ENCODE data around the gene CNGA3. TPM values are rescaled to one million over a fixed set of nuclear protein-coding genes. Genes with fewer than 3 reads are reported as not detected.

Gene CNGA3
- total and polyA plus RNA-seq, 2 of the 8 experiments (the other 6 are each of a cell fraction or from before 2014, with no cell fraction given): 0.02 TPM; not detected in 1

DNA sequence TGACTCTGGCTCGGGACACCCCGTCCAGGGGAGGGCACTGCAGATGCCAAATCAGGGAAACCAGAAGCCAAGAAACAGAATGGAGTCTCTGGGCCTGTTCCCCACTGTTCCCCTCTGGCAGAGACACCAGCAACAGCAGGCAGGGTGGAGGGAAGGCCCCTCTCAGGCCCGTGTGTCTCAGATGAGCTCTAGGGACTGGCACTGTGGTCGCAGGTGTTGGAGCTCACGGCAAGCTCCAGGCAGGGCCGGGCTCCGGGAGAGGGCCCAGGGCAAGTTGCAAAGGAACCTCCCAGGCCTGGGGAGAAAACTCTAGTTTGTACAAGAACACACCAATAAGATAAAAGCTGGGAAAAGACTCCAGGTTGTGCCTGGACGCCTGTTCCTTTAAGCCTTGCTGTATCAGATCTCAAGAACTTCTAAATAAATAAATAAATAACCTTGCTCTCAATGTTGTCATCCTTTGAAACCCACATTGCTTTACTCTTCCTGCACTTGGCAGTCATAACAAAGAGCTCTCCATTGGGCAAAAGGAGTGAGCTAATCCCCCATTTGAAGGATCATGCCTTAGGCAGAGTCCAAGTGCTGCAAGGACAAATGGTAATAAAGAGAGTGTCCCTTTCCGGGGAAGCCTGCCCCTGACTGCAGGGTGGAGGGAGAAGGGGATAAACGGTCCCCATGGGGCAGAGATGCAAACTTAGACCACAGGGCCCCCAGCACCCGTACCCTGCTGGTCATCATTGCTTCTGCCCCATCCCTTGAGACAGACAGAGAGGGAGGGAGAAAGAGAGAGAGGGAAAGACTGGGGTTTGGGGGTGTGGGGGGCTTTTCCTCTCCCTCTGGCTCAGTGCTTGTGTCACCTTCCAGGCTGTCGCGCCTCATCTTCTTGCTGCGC is 33.3 kb downstream of the CNGA3 start:
- Histone ChIP-seq H4K91ac (replicated peaks; ENCODE audit: insufficient read length, low read length) (no peak overlapping the region), H2BK120ac (replicated peaks; ENCODE audit: low read depth, low read length) (no peak overlapping the region), H3K4me1 (replicated peaks in 1 of 4; ENCODE audit: control insufficient read depth in 3 of 4, insufficient read depth in 4 of 4, low read length in 3 of 4) (peaks cover 0 to 5% (median 2%) of the 10 kb centered on the region in 4 experiments; a peak in 3 of 7 replicates), H3K9me3 (ENCODE audit: insufficient read depth in 2 of 2, low read depth in 1 of 2, low read length in 1 of 2) (no peaks in the 10 kb centered on the region), H2AFZ (ENCODE audit: low read length) (no peak overlapping the region), H3K27me3 (replicated peaks in 1 of 4; ENCODE audit: control insufficient read depth in 3 of 4, extremely low read depth in 1 of 4, insufficient read depth in 3 of 4, low read length in 3 of 4) (no peaks in the 10 kb centered on the region), H3K79me2 (ENCODE audit: control insufficient read depth in 1 of 2, insufficient read depth in 2 of 2, low read length in 2 of 2) (no peaks in the 10 kb centered on the region), H3K36me3 (ENCODE audit: control insufficient read depth in 2 of 4, insufficient read depth in 4 of 4, low read length in 3 of 4) (no peaks in the 10 kb centered on the region), H2BK15ac (ENCODE audit: low read length) (no peak overlapping the region), H3K9ac (replicated peaks in 1 of 4; ENCODE audit: extremely low read depth in 1 of 4, low read depth in 3 of 4, low read length in 3 of 4) (no peak overlapping the region), H3K4ac (replicated peaks; ENCODE audit: insufficient read length, low read depth, low read length) (no peak overlapping the region), H3K23me2 (ENCODE audit: low read depth, low read length) (no peaks in the 10 kb centered on the region), H4K5ac (ENCODE audit: insufficient read length, low read depth, low read length) (no peak overlapping the region), H2BK20ac (ENCODE audit: low read length) (no peak overlapping the region), H3K79me1 (ENCODE audit: low read depth, low read length) (no peaks in the 10 kb centered on the region), H4K8ac (ENCODE audit: extremely low read depth, insufficient read depth, low read length) (no peak overlapping the region), H3K56ac (replicated peaks; ENCODE audit: insufficient read length, low read depth, low read length) (no peak overlapping the region), H3K4me2 (ENCODE audit: insufficient read depth in 1 of 2, low read depth in 2 of 2, low read length in 2 of 2) (no peak overlapping the region), H2BK5ac (ENCODE audit: low read depth, low read length) (no peak overlapping the region), H3K14ac (ENCODE audit: insufficient read length) (no peak overlapping the region), H3K27ac (ENCODE audit: low read depth, low read length) (no peak overlapping the region), H2AK5ac (ENCODE audit: low read depth, low read length) (no peak overlapping the region), H3K23ac (ENCODE audit: insufficient read length) (no peak overlapping the region), H4K20me1 (replicated peaks in 1 of 2; ENCODE audit: control insufficient read depth in 1 of 2, insufficient read depth in 2 of 2, low read length in 2 of 2) (no peaks in the 10 kb centered on the region), H3K18ac (ENCODE audit: extremely low read depth, low read length) (no peak overlapping the region), H3K4me3 (ENCODE audit: extremely low read depth in 1 of 4, insufficient read depth in 2 of 4, low read depth in 3 of 4, low read length in 4 of 4) (no peak overlapping the region), H2BK12ac (ENCODE audit: low read depth, low read length) (0 out of 2 replicates have a peak overlapping the region, but pooled peaks have one; percentile 27)
- ChIA-PET POLR2A (ENCODE audit: partially characterized antibody) (no interaction called here), CTCF (ENCODE audit: partially characterized antibody) (interaction anchor here (0.6 to 2.6 kb wide), 10 partner anchors 9 to 760 kb away, joined by 3 to 8 read pairs (median 4); no protein-coding TSS in a partner anchor)
- WGBS, 2 experiments (ENCODE audit: extremely low coverage in 1 of 2, insufficient coverage in 1 of 2, insufficient read length in 1 of 2, insufficient replicate concordance in 2 of 2, low coverage in 1 of 2, low lambda C conversion rate in 2 of 2, missing lambda C conversion rate in 1 of 2): 84% methylated on average over 11 of the region's 14 CpGs; no CpG with 5 or more reads in 1 of the 2 experiments
- FAIRE-seq (no peak), DNase-seq (ENCODE audit: low read depth in 1 of 2, low spot score in 2 of 2) (peak in 1 of 2 experiments; percentile 34)
- no peak for TF ChIP-seq CBX5 (IDR thresholded peaks at IDR 0.05; ENCODE audit: low read depth, low read length)
- TF ChIP-seq CEBPB (IDR thresholded peaks at IDR 0.05; ENCODE audit: low read depth, low read length): no peak
- TF ChIP-seq TAF1 (IDR thresholded peaks at IDR 0.05; ENCODE audit: low read depth, low read length): no peak
- TF ChIP-seq NRF1 (IDR thresholded peaks at IDR 0.05; ENCODE audit: low read depth, low read length): no peak
- TF ChIP-seq TCF12 (IDR thresholded peaks at IDR 0.05; ENCODE audit: low read depth, low read length): no peak
- TF ChIP-seq HDAC6 (IDR thresholded peaks at IDR 0.05; ENCODE audit: low read depth, low read length): no peak
- no peak for TF ChIP-seq SIRT6 (IDR thresholded peaks at IDR 0.05; ENCODE audit: low read length)
